Ishikawa (cell line): ENCODE results near the gene FEV.

ENCODE experiments used
- CEBPB ChIP-seq: IDR thresholded peaks from 2 replicates; pipeline ENCODE4 v1.6.1; 2012
- CREB1 ChIP-seq: IDR thresholded peaks from 2 replicates; pipeline ENCODE4 v1.6.1; 2012; ENCODE audit warnings: low read depth
- EGR1 ChIP-seq: IDR thresholded peaks from 2 replicates; pipeline ENCODE4 v1.6.1; 2012
- EP300 ChIP-seq: IDR thresholded peaks from 2 replicates; pipeline ENCODE4 v1.6.1; 2012; ENCODE audit warnings: borderline replicate concordance
- FOXM1 ChIP-seq: IDR thresholded peaks from 2 replicates; pipeline ENCODE4 v1.6.1; 2012; ENCODE audit warnings: low read depth, borderline replicate concordance
- MAX ChIP-seq: IDR thresholded peaks from 2 replicates; pipeline ENCODE4 v1.6.1; 2012
- NFIC ChIP-seq: IDR thresholded peaks from 2 replicates; pipeline ENCODE4 v1.6.1; 2012
- RAD21 ChIP-seq: IDR thresholded peaks from 2 replicates; pipeline ENCODE4 v1.6.1; 2012; ENCODE audit warnings: low read depth
- REST ChIP-seq: IDR thresholded peaks from 2 replicates; pipeline ENCODE4 v1.6.1; 2012; ENCODE audit warnings: low read depth, mild to moderate bottlenecking
- TAF1 ChIP-seq: IDR thresholded peaks from 2 replicates; pipeline ENCODE4 v1.6.1; 2012; ENCODE audit warnings: low read depth, mild to moderate bottlenecking
- TCF12 ChIP-seq: IDR thresholded peaks from 2 replicates; pipeline ENCODE4 v1.6.1; 2012; ENCODE audit warnings: low read depth
- TEAD4 ChIP-seq: IDR thresholded peaks from 2 replicates; pipeline ENCODE4 v1.6.1; 2012
- USF1 ChIP-seq: IDR thresholded peaks from 2 replicates; pipeline ENCODE4 v1.6.1; 2012
- YY1 ChIP-seq: IDR thresholded peaks from 2 replicates; pipeline ENCODE4 v1.6.1; 2012; ENCODE audit warnings: low read depth
- ZBTB7A ChIP-seq: IDR thresholded peaks from 2 replicates; pipeline ENCODE4 v1.6.1; 2012; ENCODE audit warnings: low read depth

Gene FEV

GRCh38 chr2:218985021-218985324 is at the start of gene FEV:
TSS of gene FEV (minus strand) at chr2:218985184. CDS start at chr2:218985075, 109 bp downstream.
- no peak for TF ChIP-seq EGR1
- TF ChIP-seq FOXM1, result no peak
- TF ChIP-seq MAX, result no peak
- no peak for TF ChIP-seq TAF1
- TF ChIP-seq ZBTB7A, result no peak
- no peak for TF ChIP-seq YY1
- no peak for TF ChIP-seq REST
- no peak for TF ChIP-seq TEAD4
- TF ChIP-seq CREB1, result no peak

- no peak for TF ChIP-seq RAD21
- no peak for TF ChIP-seq EGR1
- TF ChIP-seq CEBPB, result no peak
- no peak for TF ChIP-seq USF1
- TF ChIP-seq TAF1, result no peak
- TF ChIP-seq MAX, result no peak
- no peak for TF ChIP-seq TEAD4
- no peak for TF ChIP-seq ZBTB7A
- no peak for TF ChIP-seq NFIC
- TF ChIP-seq REST, result no peak
- no peak for TF ChIP-seq TCF12
- no peak for TF ChIP-seq CREB1
- no peak for TF ChIP-seq FOXM1
- TF ChIP-seq EP300, result no peak
- no peak for TF ChIP-seq YY1
Measured at GRCh38 chr2:219032051-219032745, 47.2 kb upstream of the FEV start.

GRCh38 chr2:219031005-219031738 is 46.2 kb upstream of the FEV start:
- TF ChIP-seq USF1, result no peak
- no peak for TF ChIP-seq FOXM1
- TF ChIP-seq CREB1, result no peak
- TF ChIP-seq EP300, result no peak
- TF ChIP-seq REST, result no peak
- TF ChIP-seq CEBPB, result no peak
- no peak for TF ChIP-seq EGR1
- no peak for TF ChIP-seq NFIC
- TF ChIP-seq YY1, result no peak
- TF ChIP-seq TAF1, result no peak
- TF ChIP-seq ZBTB7A, result no peak
- TF ChIP-seq MAX, result no peak
- TF ChIP-seq TCF12, result no peak
- no peak for TF ChIP-seq RAD21
- no peak for TF ChIP-seq TEAD4
